AG10803 (cell line): ENCODE results near the gene ALOX15.
"Not testable (repeated sequence)": the region's sequence is repeated elsewhere in the genome, so short reads cannot be mapped to it uniquely, and the experiment has no call there.

Source experiments
- DNase-seq: peaks from one replicate; pipeline ENCODE4 v3.0.0; 2010; ENCODE audit warnings: low read depth
- H3K4me3 ChIP-seq: 2 replicates; pipeline ENCODE4 v1.5.1; 2011; ENCODE audit warnings: mild to moderate bottlenecking, low read length, control low read depth
- CTCF ChIP-seq: conservative IDR thresholded peaks from 2 replicates; pipeline ENCODE4 v1.5.1; 2011; ENCODE audit warnings: mild to moderate bottlenecking, low read length, control low read depth, inconsistent platforms

ALOX15 gene

DNA sequence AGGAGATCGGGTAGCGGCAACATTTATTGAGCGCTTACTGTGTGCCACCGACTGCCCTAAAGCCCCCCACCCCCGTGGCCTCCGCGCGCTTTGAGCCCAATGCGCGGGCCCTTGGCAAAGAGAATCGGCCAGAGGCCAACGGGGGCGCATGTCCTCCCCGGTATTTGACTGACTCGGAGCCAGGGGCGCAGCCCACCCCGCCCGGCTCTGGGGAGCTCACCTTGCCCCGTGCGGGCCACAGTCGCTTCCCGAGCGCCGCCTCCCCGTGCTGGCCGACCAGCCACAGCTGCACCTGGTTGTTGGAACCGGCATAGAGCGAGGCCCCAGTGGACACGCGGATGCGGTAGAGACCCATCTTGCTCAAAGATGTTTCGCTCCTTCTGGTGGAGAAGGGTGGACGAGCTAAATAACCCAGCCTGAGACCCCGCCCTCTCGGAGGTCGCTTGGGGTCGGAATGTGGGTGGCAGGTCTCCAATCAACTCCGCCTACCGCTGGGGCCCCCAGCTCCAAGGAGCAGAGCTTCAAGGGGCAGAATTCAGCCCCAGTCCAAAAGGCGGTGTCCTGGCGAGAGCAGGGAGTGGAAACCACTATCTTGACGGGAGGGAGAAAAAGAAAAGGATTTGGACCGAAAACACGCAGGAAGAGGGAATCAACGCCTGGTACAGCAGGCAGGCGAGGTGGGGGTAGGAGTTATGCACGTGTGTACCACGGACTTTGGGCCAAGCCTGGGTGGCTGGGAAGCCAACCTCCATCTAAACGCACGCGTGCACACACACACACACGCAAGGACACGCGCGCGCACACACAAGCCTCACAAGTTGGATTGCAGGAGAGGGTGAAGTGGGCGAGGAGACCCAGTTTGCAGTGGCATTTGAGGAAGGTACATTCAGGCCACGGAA, at the start of gene ALOX15:
Gene ALOX15, minus strand, starts transcription at position 382 of the 899 bp plus-strand sequence. Its CDS starts 27 bp downstream, at position 355.
- no peak within 1 kb of the TSS for H3K4me3 ChIP-seq
- TF ChIP-seq CTCF: no peak
- DNase-seq: no peak

GRCh38 chr17:4690745-4691144, 49.3 kb upstream of the ALOX15 start:
- no peak overlapping the region for H3K4me3 ChIP-seq
- no peak for DNase-seq
- TF ChIP-seq CTCF: no peak

- DNase-seq, H3K4me3 ChIP-seq: not testable (repeated sequence)
Observed at GRCh38 chr17:4689872-4690271, 48.4 kb upstream of the ALOX15 start.

DNA sequence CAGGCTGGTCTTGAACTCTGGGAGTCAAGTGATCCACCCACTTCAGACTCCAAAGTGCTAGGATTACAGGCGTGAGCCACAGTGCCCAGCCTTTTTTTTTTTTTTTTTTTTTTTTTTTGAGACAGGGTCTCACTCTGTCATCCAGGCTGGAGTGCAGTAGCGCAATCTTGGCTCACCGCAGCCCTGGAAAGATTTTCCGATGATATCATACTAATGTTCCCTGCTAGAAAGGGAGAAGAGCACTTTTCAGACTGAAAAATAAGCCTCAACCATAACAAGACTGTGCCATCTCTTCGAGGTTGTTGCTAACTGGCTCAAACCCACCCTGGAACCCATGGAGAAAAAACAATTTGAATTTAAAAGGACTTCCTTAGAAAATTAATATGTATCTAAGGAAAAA, 42.3 kb upstream of the ALOX15 start:
- DNase-seq: peak; percentile 15
- H3K4me3 ChIP-seq: not testable (repeated sequence)

DNA sequence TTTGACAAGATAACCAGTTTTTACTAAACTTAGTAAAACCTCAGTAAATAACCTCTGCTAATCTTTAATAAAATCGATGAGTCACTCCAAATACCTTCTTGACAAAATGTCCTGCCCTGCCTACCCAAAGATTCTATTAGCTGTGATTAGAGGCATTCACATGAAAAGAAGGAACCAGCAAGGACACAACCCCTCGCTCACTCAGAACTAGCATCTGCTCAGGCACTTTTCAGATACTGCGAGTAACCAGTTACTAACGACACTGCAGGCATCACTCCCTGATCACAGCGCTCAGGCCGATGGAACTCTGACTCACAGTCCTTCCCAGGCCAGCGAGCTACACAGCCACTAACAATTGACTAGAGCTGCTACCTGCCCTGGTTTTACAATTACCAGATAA, 38.2 kb upstream of the ALOX15 start:
- DNase-seq: peak; percentile 24
- no peak overlapping the region for H3K4me3 ChIP-seq
- no peak for TF ChIP-seq CTCF

DNA sequence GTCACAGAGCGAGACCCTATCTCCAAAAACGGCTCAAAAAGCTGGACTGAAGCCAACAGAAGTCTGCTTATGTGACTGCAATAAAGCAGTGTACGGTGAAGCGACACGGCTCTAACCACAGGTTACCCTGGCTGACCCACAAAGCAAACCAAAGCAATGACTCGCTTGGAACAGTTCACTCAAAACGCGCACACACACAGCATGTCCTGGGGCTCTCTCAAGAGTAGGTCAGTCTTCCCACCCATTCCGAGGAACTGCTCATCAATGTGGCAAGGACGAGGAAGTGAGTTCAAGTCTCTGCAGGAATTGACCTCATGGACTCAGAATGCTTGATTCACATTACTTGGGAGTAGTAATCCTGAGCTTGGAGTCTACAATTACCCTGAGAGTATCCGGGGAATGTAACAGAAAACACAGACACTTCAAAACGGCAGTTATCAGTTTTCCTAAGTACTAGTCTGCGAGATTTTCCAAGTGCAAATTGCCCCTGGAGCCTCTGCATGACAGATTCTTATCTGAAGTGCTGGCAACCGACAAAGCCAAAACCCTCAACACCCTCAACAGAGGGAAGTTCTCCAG, 37.1 kb upstream of the ALOX15 start:
- DNase-seq: peak; percentile 82
- TF ChIP-seq CTCF: no peak
- H3K4me3 ChIP-seq: no peak overlapping the region

DNA sequence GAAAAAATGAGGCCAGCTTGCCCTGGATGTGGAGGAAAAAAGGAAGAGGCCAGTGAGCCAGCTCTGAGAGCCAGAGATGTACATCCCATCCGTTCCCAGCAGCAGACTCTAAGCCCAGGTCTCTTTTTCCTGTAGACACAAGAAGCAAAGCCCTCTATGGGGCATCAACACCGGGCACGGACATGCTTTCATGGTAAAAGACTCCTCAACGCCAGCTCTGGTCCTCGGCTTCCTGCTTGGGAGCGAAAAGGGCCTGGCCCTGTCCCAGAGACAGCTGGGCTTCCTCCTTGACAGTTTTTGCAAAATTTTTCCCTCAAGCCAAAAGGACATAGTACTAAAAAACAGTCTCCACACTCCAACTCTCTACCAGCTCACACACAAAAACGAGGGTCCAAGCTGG, 35.3 kb upstream of the ALOX15 start:
- no peak overlapping the region for H3K4me3 ChIP-seq
- DNase-seq: no peak
- TF ChIP-seq CTCF: no peak

GRCh38 chr17:4675791-4676190, 34.3 kb upstream of the ALOX15 start:
- DNase-seq: no peak
- H3K4me3 ChIP-seq: no peak overlapping the region
- no peak for TF ChIP-seq CTCF
